Measurements from ENCODE around the gene VAT1.

Gene VAT1

GRCh38 chr17:42969001-42969581 lies 53.1 kb downstream of the VAT1 start:
- in situ Hi-C loops (cut with MboI; ENCODE audit: low sequenced_read_pairs, unreplicated experiment): no loop called here
- DNase-seq (ENCODE audit: low spot score): no peak
- no peak for TF ChIP-seq CTCF (IDR thresholded peaks at IDR 0.05; ENCODE audit: borderline replicate concordance, control extremely low read depth, extremely low read depth, insufficient read depth, missing control alignments)

GRCh38 chr17:42967925-42968324 lies 54.3 kb downstream of the VAT1 start:
- TF ChIP-seq CTCF (IDR thresholded peaks at IDR 0.05; ENCODE audit: borderline replicate concordance, control extremely low read depth, extremely low read depth, insufficient read depth, missing control alignments): no peak
- in situ Hi-C loops (cut with MboI; ENCODE audit: low sequenced_read_pairs, unreplicated experiment): no loop called here
- no peak for DNase-seq (ENCODE audit: low spot score)

Data from GM13976 (cell line).